AG04450 (cell line): Measurements from ENCODE around the gene LARP1. TPM values are rescaled to one million over a fixed set of nuclear protein-coding genes. Genes with fewer than 3 reads are reported as not detected.

Experiments
- CTCF ChIA-PET: fragments of 300-600, 350-600 bp; formaldehyde crosslinking; extraction: SDS; loops from one replicate; lab custom pipeline; 2022; ENCODE audit warnings: antibody characterized with exemption, inconsistent platforms; lab: Charles Lee
- POLR2A ChIA-PET: fragments of 350-600 bp; formaldehyde crosslinking; extraction: SDS; loops from one replicate; lab custom pipeline; 2021; ENCODE audit warnings: antibody characterized with exemption, inconsistent platforms; lab: Yijun Ruan, JAX
- DNase-seq: peaks from one replicate; pipeline ENCODE4 v3.0.0-alpha.2; 2011; ENCODE audit warnings: low read depth, low spot score
- H3K27ac ChIP-seq: one replicate; pipeline ENCODE4 v1.5.1; 2012; ENCODE audit warnings: low read depth, low read length, control low read depth
- H3K27me3 ChIP-seq: one replicate; pipeline ENCODE4 v1.6.0; 2012; ENCODE audit warnings: low read length; ENCODE audit not compliant: control insufficient read depth, insufficient read depth
- H3K4me3 ChIP-seq: 2 replicates; pipeline ENCODE4 v1.5.1; 2011; ENCODE audit warnings: mild to moderate bottlenecking, low read depth, low read length, control low read depth
- H3K9me3 ChIP-seq: 2 replicates; pipeline ENCODE4 v1.5.1; 2012; ENCODE audit warnings: low read length; ENCODE audit not compliant: control insufficient read depth, insufficient read depth
- CTCF ChIP-seq: IDR thresholded peaks from 2 replicates; pipeline ENCODE4 v1.5.1; 2011; ENCODE audit warnings: low read depth, low read length, control low read depth, inconsistent platforms
- polyA plus RNA-seq: library from polyadenylated mRNA; depleted of rRNA; stranded (reverse); fragments of >200 nt; gene quantifications from 2 replicates; pipeline ENCODE4 v1.2.3, GENCODE V29; 2011

Gene LARP1
- polyA plus RNA-seq, 1 experiment: 54.9 TPM

- TF ChIP-seq CTCF: no peak
- Histone ChIP-seq H3K27ac (no peak overlapping the region), H3K27me3 (no peaks in the 10 kb centered on the region), H3K9me3 (no peaks in the 10 kb centered on the region), H3K4me3 (peak overlapping the region; percentile 82)
- ChIA-PET POLR2A (interaction anchor here (1.2 kb wide), 1 partner anchor 822 kb away, joined by 3 read pairs; the partner anchor contains the start of genes FAM114A2 and MFAP3), CTCF (interaction anchor here (0.9 kb wide), 1 partner anchor 18 kb away, joined by 3 read pairs; no protein-coding TSS in a partner anchor)
- DNase-seq: no peak
Observed at GRCh38 chr5:154860765-154861164, 105.6 kb downstream of the LARP1 start.

- ChIA-PET POLR2A (no interaction called here), CTCF (no interaction called here)
- H3K4me3 ChIP-seq: no peak overlapping the region
- H3K27me3 ChIP-seq: no peaks in the 10 kb centered on the region
- no peak for TF ChIP-seq CTCF
- DNase-seq: no peak
- H3K27ac ChIP-seq: no peak overlapping the region
- H3K9me3 ChIP-seq: no peaks in the 10 kb centered on the region
Observed at GRCh38 chr5:154861946-154862345, 106.8 kb downstream of the LARP1 start.

GRCh38 chr5:154862766-154863165 lies 107.6 kb downstream of the LARP1 start:
- H3K9me3 ChIP-seq: no peaks in the 10 kb centered on the region
- no peak overlapping the region for H3K4me3 ChIP-seq
- ChIA-PET CTCF (no interaction called here), POLR2A (no interaction called here)
- no peak for DNase-seq
- TF ChIP-seq CTCF: no peak
- no peak overlapping the region for H3K27ac ChIP-seq
- H3K27me3 ChIP-seq: no peaks in the 10 kb centered on the region

- no peaks in the 10 kb centered on the region for H3K27me3 ChIP-seq
- TF ChIP-seq CTCF: no peak
- H3K4me3 ChIP-seq: no peak overlapping the region
- DNase-seq: no peak
- no peak overlapping the region for H3K27ac ChIP-seq
- POLR2A ChIA-PET: no interaction called here
- no peaks in the 10 kb centered on the region for H3K9me3 ChIP-seq
- CTCF ChIA-PET: interaction anchor here (0.6 to 1.0 kb wide), 2 partner anchors 10 to 791 kb away, joined by 3 read pairs; no protein-coding TSS in a partner anchor
Observed at GRCh38 chr5:154863291-154864080, 108.3 kb downstream of the LARP1 start.

GRCh38 chr5:154865466-154866184 lies 110.4 kb downstream of the LARP1 start:
- Histone ChIP-seq H3K27me3 (no peaks in the 10 kb centered on the region), H3K4me3 (no peak overlapping the region), H3K27ac (no peak overlapping the region), H3K9me3 (no peaks in the 10 kb centered on the region)
- ChIA-PET CTCF (no interaction called here), POLR2A (no interaction called here)
- TF ChIP-seq CTCF: no peak
- no peak for DNase-seq
